ENCODE results near the gene CDH12. TPM values are rescaled to one million over a fixed set of nuclear protein-coding genes. Genes with fewer than 3 reads are reported as not detected.

Gene CDH12
- total and polyA plus RNA-seq, 2 donors (not counting 3 experiments of a cell fraction or from before 2014, with no cell fraction given), result 0.03 TPM; not detected in 1

DNA sequence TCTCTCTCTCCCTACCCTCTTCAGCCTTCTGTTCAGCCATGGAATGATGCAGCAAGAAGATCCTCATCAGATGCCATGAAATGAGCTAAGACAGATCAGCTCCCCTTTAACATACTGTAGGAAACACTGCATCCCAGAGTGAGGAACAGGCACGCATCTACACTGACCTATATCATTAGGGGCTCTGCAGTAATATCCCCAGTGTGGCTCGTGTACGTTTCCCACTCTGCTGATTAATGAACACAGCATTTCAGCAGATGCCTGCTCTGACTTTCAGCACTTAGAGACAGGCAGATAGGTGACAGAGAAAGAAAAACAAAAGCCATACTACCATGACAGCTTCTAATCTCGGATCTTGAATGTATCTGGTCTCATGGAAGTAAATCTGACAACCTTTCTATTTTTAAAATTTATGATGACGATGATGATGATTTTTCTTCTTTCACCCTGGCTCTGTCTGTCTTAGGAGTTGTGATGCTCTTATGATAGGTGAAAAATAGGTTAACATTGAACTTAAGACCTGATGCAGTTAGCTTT, 750.3 kb downstream of the CDH12 start:
- no peak for TF ChIP-seq MYC (IDR thresholded peaks at IDR 0.05; ENCODE audit: low read depth, low read length)
- Histone ChIP-seq H3K4me1 (ENCODE audit: control insufficient read depth, extremely low read depth, insufficient read depth, low read length) (no peaks in the 10 kb centered on the region), H4K20me1 (replicated peaks; ENCODE audit: control insufficient read depth, extremely low read depth, insufficient read depth, low read length) (no peaks in the 10 kb centered on the region), H3K9me3 (replicated peaks; ENCODE audit: control insufficient read depth, insufficient read depth, low read length) (no peaks in the 10 kb centered on the region), H3K9me1 (replicated peaks; ENCODE audit: control insufficient read depth, extremely low read depth, insufficient read depth, low read length) (no peaks in the 10 kb centered on the region), H2AFZ (ENCODE audit: low read depth, low read length) (no peak overlapping the region), H3K4me3 (replicated peaks in 1 of 3; ENCODE audit: insufficient read depth in 1 of 3, low read depth in 1 of 3, low read length in 3 of 3) (no peak overlapping the region), H3K36me3 (ENCODE audit: control insufficient read depth in 2 of 2, extremely low read depth in 1 of 2, insufficient read depth in 2 of 2, low read length in 2 of 2) (no peaks in the 10 kb centered on the region), H3K79me2 (ENCODE audit: control insufficient read depth, insufficient read depth, low read length) (no peaks in the 10 kb centered on the region), H3K27me3 (ENCODE audit: control insufficient read depth in 2 of 2, insufficient read depth in 2 of 2, low read length in 2 of 2) (no peaks in the 10 kb centered on the region), H3K4me2 (ENCODE audit: insufficient read depth, low read length) (no peak overlapping the region), H3K9ac (replicated peaks; ENCODE audit: extremely low read depth, insufficient read depth, low read length) (no peak overlapping the region), H3K27ac (ENCODE audit: insufficient read depth, low read depth, low read length) (no peak overlapping the region)
- intact Hi-C loops (cut with micrococcal nuclease), result no loop called here
- FAIRE-seq (no peak), DNase-seq (ENCODE audit: low read depth, low spot score) (no peak)
- no TSS peak for BruUV-seq (replicated peaks)
- dilution Hi-C loops (cut with MboI; ENCODE audit: extremely low pct_ligation_motif_present, low sequenced_read_pairs), result no loop called here
- ChIA-PET CTCF (no interaction called here), POLR2A (no interaction called here)

DNA sequence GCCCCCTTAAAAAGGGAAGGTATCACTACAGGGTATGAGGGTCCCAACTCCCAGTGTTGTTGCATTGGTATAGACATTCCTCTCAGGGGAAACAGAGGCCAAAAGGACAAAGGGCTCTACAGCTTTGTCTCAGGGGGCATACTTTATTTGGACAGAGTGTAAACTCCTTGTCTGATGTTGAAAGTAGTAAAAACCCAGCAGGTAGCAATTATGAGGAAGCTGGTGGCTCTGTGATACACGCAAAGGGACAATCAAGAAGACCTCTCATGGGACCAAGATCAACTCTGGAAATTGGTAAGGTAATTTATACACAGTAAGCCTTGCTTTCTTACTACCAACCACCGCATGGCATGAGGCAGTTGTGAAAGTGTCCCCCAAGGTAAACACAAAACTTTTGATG, 764.6 kb downstream of the CDH12 start:
- no peak overlapping the region for H2AFZ ChIP-seq (ENCODE audit: low read depth, low read length)
- no TSS peak for BruUV-seq (replicated peaks)

More for the DNA sequence above, 764.6 kb downstream of the CDH12 start:
- Histone ChIP-seq H3K9me1 (replicated peaks; ENCODE audit: control insufficient read depth, extremely low read depth, insufficient read depth, low read length) (no peaks in the 10 kb centered on the region), H3K27ac (ENCODE audit: insufficient read depth, low read depth, low read length) (no peak overlapping the region), H3K4me1 (ENCODE audit: control insufficient read depth, extremely low read depth, insufficient read depth, low read length) (no peaks in the 10 kb centered on the region), H3K4me3 (replicated peaks in 1 of 3; ENCODE audit: insufficient read depth in 1 of 3, low read depth in 1 of 3, low read length in 3 of 3) (no peak overlapping the region), H3K9me3 (replicated peaks; ENCODE audit: control insufficient read depth, insufficient read depth, low read length) (no peaks in the 10 kb centered on the region), H3K79me2 (ENCODE audit: control insufficient read depth, insufficient read depth, low read length) (no peaks in the 10 kb centered on the region), H3K27me3 (ENCODE audit: control insufficient read depth in 2 of 2, insufficient read depth in 2 of 2, low read length in 2 of 2) (no peaks in the 10 kb centered on the region), H3K9ac (replicated peaks; ENCODE audit: extremely low read depth, insufficient read depth, low read length) (no peak overlapping the region), H3K4me2 (ENCODE audit: insufficient read depth, low read length) (no peak overlapping the region), H4K20me1 (replicated peaks; ENCODE audit: control insufficient read depth, extremely low read depth, insufficient read depth, low read length) (no peaks in the 10 kb centered on the region), H3K36me3 (ENCODE audit: control insufficient read depth in 2 of 2, extremely low read depth in 1 of 2, insufficient read depth in 2 of 2, low read length in 2 of 2) (no peaks in the 10 kb centered on the region)
- intact Hi-C loops (cut with micrococcal nuclease) (no loop called here), dilution Hi-C loops (cut with MboI; ENCODE audit: extremely low pct_ligation_motif_present, low sequenced_read_pairs) (no loop called here)
- POLR2A ChIA-PET, result no interaction called here
- CTCF ChIA-PET, result no interaction called here
- DNase-seq (ENCODE audit: low read depth, low spot score) (no peak), FAIRE-seq (no peak)
- TF ChIP-seq JUN (IDR thresholded peaks at IDR 0.05; ENCODE audit: borderline replicate concordance, insufficient read depth, insufficient read length, low read depth), result no peak
- TF ChIP-seq MYC (IDR thresholded peaks at IDR 0.05; ENCODE audit: low read depth, low read length), result no peak
- TF ChIP-seq POLR2A (IDR thresholded peaks at IDR 0.05; ENCODE audit: low read depth, low read length), result no peak
- TF ChIP-seq, protein P1, sequence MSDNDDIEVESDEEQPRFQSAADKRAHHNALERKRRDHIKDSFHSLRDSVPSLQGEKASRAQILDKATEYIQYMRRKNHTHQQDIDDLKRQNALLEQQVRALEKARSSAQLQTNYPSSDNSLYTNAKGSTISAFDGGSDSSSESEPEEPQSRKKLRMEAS (IDR thresholded peaks at IDR 0.05; ENCODE audit: insufficient read depth, insufficient read length), result no peak
- TF ChIP-seq, protein P2, sequence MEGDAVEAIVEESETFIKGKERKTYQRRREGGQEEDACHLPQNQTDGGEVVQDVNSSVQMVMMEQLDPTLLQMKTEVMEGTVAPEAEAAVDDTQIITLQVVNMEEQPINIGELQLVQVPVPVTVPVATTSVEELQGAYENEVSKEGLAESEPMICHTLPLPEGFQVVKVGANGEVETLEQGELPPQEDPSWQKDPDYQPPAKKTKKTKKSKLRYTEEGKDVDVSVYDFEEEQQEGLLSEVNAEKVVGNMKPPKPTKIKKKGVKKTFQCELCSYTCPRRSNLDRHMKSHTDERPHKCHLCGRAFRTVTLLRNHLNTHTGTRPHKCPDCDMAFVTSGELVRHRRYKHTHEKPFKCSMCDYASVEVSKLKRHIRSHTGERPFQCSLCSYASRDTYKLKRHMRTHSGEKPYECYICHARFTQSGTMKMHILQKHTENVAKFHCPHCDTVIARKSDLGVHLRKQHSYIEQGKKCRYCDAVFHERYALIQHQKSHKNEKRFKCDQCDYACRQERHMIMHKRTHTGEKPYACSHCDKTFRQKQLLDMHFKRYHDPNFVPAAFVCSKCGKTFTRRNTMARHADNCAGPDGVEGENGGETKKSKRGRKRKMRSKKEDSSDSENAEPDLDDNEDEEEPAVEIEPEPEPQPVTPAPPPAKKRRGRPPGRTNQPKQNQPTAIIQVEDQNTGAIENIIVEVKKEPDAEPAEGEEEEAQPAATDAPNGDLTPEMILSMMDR (IDR thresholded peaks at IDR 0.05; ENCODE audit: extremely low read depth in 1 of 2, insufficient read depth in 1 of 2, low read depth in 1 of 2, low read length in 2 of 2), result no peak
- TF ChIP-seq POLR2AphosphoS5 (IDR thresholded peaks at IDR 0.05; ENCODE audit: insufficient read depth, low read depth, low read length), result no peak
- TF ChIP-seq GATA2 (IDR thresholded peaks at IDR 0.05; ENCODE audit: insufficient read depth, insufficient read length, low read depth, low read length), result no peak
- TF ChIP-seq FOS (IDR thresholded peaks at IDR 0.05; ENCODE audit: borderline replicate concordance, insufficient read depth, low read length), result no peak
- TF ChIP-seq EZH2 (IDR thresholded peaks at IDR 0.05; ENCODE audit: borderline replicate concordance, low read depth, low read length, severe bottlenecking), result no peak

Measured in endothelial cell of umbilical vein (primary cell).